ENCODE measurements around the gene TRAPPC3. TPM values are rescaled to one million over a fixed set of nuclear protein-coding genes. Genes with fewer than 3 reads are reported as not detected.

The TRAPPC3 gene
- total RNA-seq, 3 donors from 2014 or later (not counting 1 experiment from before 2014, with no cell fraction given), result 28.0 to 34.7 (median 34.3) TPM

DNA sequence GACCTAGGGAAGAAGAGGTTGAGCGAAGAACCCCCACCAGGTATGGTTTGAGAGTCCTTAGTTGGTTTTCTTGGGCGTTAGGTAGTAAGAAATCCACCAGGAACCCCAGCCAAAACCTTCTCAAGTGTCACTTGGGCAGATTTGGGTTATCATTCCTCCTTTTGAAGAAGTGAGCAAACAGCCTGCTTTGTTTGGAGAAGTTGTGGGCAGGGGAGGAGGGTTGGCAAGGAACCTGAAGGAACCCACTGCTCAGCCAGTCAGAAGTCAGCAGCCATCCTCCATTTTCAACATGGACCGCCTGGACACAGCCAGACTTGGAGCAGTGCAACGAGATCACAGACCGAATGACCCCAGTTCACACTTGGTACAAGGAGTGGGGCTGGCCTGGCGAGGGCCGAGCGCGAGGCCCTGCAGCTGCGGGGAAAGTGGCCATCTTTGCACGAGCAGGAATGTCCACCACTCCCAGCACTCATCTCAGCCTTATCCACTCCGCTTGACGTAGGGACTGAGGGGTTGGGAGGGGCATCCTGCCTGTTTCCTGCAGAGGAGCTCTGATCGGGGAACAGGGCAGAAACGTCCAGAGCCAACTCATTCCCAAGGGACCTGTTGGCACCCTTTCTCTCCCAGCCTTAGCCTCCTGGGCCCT is 53.4 kb downstream of the TRAPPC3 start:
- Mint-ChIP-seq H3K36me3 (no peaks in the 10 kb centered on the region), H3K27me3 (ENCODE audit: low read depth in 2 of 2) (no peaks in the 10 kb centered on the region), H3K4me3 (no peak overlapping the region), H3K4me1 (peaks cover 7 to 11% of the 10 kb centered on the region in 2 donors), H3K9me3 (no peaks in the 10 kb centered on the region), H3K27ac (no peak overlapping the region)
- WGBS (ENCODE audit: insufficient coverage), result 88% methylated on average over 13 of the region's 15 CpGs
- TF ChIP-seq, protein P1, sequence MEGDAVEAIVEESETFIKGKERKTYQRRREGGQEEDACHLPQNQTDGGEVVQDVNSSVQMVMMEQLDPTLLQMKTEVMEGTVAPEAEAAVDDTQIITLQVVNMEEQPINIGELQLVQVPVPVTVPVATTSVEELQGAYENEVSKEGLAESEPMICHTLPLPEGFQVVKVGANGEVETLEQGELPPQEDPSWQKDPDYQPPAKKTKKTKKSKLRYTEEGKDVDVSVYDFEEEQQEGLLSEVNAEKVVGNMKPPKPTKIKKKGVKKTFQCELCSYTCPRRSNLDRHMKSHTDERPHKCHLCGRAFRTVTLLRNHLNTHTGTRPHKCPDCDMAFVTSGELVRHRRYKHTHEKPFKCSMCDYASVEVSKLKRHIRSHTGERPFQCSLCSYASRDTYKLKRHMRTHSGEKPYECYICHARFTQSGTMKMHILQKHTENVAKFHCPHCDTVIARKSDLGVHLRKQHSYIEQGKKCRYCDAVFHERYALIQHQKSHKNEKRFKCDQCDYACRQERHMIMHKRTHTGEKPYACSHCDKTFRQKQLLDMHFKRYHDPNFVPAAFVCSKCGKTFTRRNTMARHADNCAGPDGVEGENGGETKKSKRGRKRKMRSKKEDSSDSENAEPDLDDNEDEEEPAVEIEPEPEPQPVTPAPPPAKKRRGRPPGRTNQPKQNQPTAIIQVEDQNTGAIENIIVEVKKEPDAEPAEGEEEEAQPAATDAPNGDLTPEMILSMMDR (IDR thresholded peaks at IDR 0.05), result no peak
- Histone ChIP-seq H3K27ac (ENCODE audit: low read length) (no peak overlapping the region), H3K36me3 (ENCODE audit: control insufficient read depth, insufficient read depth, low read length) (peaks cover 43% of the 10 kb centered on the region), H3K27me3 (ENCODE audit: control insufficient read depth, insufficient read depth, low read length) (no peaks in the 10 kb centered on the region), H3K4me1 (ENCODE audit: control insufficient read depth, insufficient read depth, low read length) (peaks cover 15% of the 10 kb centered on the region), H3K4me3 (ENCODE audit: low read length) (no peak overlapping the region), H3K9me3 (ENCODE audit: control insufficient read depth, insufficient read depth, low read length) (no peaks in the 10 kb centered on the region)
- ATAC-seq, result no peak
- DNase-seq, result no peak
- intact Hi-C loops (cut with micrococcal nuclease), result no loop called here

DNA sequence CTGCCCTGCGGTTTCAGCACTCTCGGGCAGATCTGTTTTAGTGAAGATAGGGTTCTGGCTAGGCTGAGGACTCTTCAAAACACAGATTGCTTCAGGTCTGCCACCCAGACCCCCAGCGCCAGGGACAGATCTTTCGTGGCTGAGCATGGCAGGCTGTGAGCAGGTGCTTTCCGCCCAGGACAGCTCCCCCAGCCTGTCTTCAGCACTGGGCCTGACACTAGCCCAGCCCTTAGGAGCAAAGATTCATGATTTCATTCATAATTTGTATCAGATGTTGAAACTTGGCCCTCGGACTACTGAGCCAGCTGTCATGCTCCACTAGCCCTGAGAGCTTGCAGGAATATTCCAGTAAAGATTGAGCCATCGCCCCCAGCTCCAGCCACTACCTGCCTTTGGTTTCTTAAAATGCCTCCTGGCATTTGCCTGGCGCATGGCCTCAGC is 54.6 kb downstream of the TRAPPC3 start:
- Mint-ChIP-seq H3K4me3 (no peak overlapping the region), H3K9me3 (no peaks in the 10 kb centered on the region), H3K36me3 (no peaks in the 10 kb centered on the region), H3K4me1 (peaks cover 13% of the 10 kb centered on the region in 2 donors), H3K27me3 (ENCODE audit: low read depth in 2 of 2) (no peaks in the 10 kb centered on the region), H3K27ac (no peak overlapping the region)
- no peak for ATAC-seq
- H3K27ac ChIP-seq (ENCODE audit: low read length), result no peak overlapping the region
- intact Hi-C loops (cut with micrococcal nuclease), result no loop called here
- no peak overlapping the region for H3K4me3 ChIP-seq (ENCODE audit: low read length)
- peaks cover 43% of the 10 kb centered on the region for H3K36me3 ChIP-seq (ENCODE audit: control insufficient read depth, insufficient read depth, low read length)
- no peak for DNase-seq
- 96% methylated on average over 8 of the region's 8 CpGs for WGBS (ENCODE audit: insufficient coverage)
- H3K9me3 ChIP-seq (ENCODE audit: control insufficient read depth, insufficient read depth, low read length), result no peaks in the 10 kb centered on the region
- TF ChIP-seq, protein P1 (IDR thresholded peaks at IDR 0.05), result no peak
- H3K27me3 ChIP-seq (ENCODE audit: control insufficient read depth, insufficient read depth, low read length), result no peaks in the 10 kb centered on the region
- H3K4me1 ChIP-seq (ENCODE audit: control insufficient read depth, insufficient read depth, low read length), result peaks cover 14% of the 10 kb centered on the region

DNA sequence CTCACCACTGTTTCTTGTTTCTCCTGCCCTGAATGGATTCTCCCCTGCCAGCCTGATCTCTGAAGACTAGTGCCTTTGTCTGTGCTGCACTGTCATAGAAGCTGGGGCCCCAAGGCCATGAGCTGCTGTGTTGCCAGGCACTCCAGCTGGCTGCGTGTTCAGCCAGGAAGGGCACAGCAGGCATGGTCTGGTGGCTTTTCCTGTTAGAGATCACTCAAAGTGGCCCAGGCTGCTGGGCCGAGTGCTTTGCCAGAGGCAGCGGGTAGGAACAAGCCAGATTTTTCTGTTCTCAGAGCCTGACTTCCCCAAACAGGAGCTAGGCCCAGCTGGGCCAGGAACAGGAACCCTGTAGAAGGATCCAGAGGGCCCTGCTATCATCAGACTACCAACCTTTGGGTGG is 55.4 kb downstream of the TRAPPC3 start:
- Mint-ChIP-seq H3K9me3 (no peaks in the 10 kb centered on the region), H3K27me3 (ENCODE audit: low read depth in 2 of 2) (no peaks in the 10 kb centered on the region), H3K4me3 (no peak overlapping the region), H3K36me3 (no peaks in the 10 kb centered on the region), H3K4me1 (peaks cover 17 to 19% of the 10 kb centered on the region in 2 donors), H3K27ac (no peak overlapping the region)
- TF ChIP-seq, protein P1 (IDR thresholded peaks at IDR 0.05), result no peak
- 92% methylated on average over 3 of the region's 3 CpGs for WGBS (ENCODE audit: insufficient coverage)
- peaks cover 43% of the 10 kb centered on the region for H3K36me3 ChIP-seq (ENCODE audit: control insufficient read depth, insufficient read depth, low read length)
- DNase-seq (no peak), ATAC-seq (no peak)
- no peak overlapping the region for H3K4me3 ChIP-seq (ENCODE audit: low read length)
- H3K27me3 ChIP-seq (ENCODE audit: control insufficient read depth, insufficient read depth, low read length), result no peaks in the 10 kb centered on the region
- no peak overlapping the region for H3K27ac ChIP-seq (ENCODE audit: low read length)
- H3K4me1 ChIP-seq (ENCODE audit: control insufficient read depth, insufficient read depth, low read length), result peaks cover 16% of the 10 kb centered on the region
- intact Hi-C loops (cut with micrococcal nuclease), result no loop called here
- H3K9me3 ChIP-seq (ENCODE audit: control insufficient read depth, insufficient read depth, low read length), result no peaks in the 10 kb centered on the region

DNA sequence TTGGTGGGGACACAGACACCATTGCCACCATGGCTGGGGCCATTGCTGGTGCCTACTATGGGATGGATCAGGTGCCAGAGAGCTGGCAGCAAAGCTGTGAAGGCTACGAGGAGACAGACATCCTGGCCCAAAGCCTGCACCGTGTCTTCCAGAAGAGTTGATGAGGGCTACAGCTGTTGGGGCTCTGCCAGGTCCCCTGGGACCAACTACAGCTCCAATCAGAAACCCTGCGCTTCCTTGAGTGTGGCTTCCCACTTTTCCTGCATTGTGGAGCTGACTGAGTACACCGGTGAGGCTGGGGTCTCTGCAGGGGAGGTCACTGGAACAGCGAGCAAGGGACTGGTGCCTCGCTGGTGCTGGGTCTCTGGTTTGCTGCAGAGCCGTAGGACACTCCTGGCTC is 56.1 kb downstream of the TRAPPC3 start:
- Histone ChIP-seq H3K9me3 (ENCODE audit: control insufficient read depth, insufficient read depth, low read length) (no peaks in the 10 kb centered on the region), H3K4me3 (ENCODE audit: low read length) (no peak overlapping the region), H3K36me3 (ENCODE audit: control insufficient read depth, insufficient read depth, low read length) (peaks cover 43% of the 10 kb centered on the region), H3K27ac (ENCODE audit: low read length) (no peak overlapping the region), H3K4me1 (ENCODE audit: control insufficient read depth, insufficient read depth, low read length) (peaks cover 19% of the 10 kb centered on the region), H3K27me3 (ENCODE audit: control insufficient read depth, insufficient read depth, low read length) (no peaks in the 10 kb centered on the region)
- no peaks in the 10 kb centered on the region for H3K27me3 Mint-ChIP-seq (ENCODE audit: low read depth in 2 of 2)
- H3K27ac Mint-ChIP-seq, result no peak overlapping the region
- no peaks in the 10 kb centered on the region for H3K36me3 Mint-ChIP-seq
- ATAC-seq (no peak), DNase-seq (no peak)
- H3K4me1 Mint-ChIP-seq, result peaks cover 17 to 19% of the 10 kb centered on the region in 2 donors
- H3K4me3 Mint-ChIP-seq, result no peak overlapping the region
- H3K9me3 Mint-ChIP-seq, result no peaks in the 10 kb centered on the region
- intact Hi-C loops (cut with micrococcal nuclease), result no loop called here
- 97% methylated on average over 7 of the region's 7 CpGs for WGBS (ENCODE audit: insufficient coverage)
- TF ChIP-seq, protein P1 (IDR thresholded peaks at IDR 0.05), result no peak
